Measurements from ENCODE around the gene KCNJ14.

Gene KCNJ14

GRCh38 chr19:48445256-48445605, 10.1 kb upstream of the KCNJ14 start:
- in situ Hi-C loops (cut with MboI; ENCODE audit: low sequenced_read_pairs), result no loop called here

GRCh38 chr19:48445606-48446481, 9.5 kb upstream of the KCNJ14 start, which contains the start of gene GRWD1:
Gene GRWD1, plus strand, starts transcription at chr19:48445983. Its CDS starts 23 bp downstream, at chr19:48446006.
- in situ Hi-C loops (cut with MboI; ENCODE audit: low sequenced_read_pairs), result no loop called here

DNA sequence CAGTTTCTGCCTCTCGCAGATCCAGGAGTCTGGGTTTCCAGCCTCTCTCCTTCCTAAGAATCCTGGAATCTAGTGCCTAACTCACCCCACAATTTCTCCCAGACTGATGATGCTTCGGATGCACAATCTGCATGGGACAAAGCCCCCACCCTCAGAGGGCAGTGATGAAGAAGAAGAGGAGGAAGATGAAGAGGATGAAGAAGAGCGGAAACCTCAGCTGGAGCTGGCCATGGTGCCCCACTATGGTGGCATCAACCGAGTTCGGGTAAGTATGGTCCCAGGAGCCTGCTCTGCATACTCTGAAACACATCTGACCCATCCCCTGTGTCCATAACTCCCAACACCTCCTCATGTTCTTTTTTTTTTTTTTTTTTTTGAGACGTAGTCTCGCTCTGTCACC, 8.8 kb upstream of the KCNJ14 start:
- in situ Hi-C loops (cut with MboI; ENCODE audit: low sequenced_read_pairs), result no loop called here

- in situ Hi-C loops (cut with MboI; ENCODE audit: low sequenced_read_pairs), result no loop called here
Observed at GRCh38 chr19:48448563-48448962, 6.8 kb upstream of the KCNJ14 start.

GRCh38 chr19:48450441-48450840, 4.9 kb upstream of the KCNJ14 start:
- in situ Hi-C loops (cut with MboI; ENCODE audit: low sequenced_read_pairs), result no loop called here

GRCh38 chr19:48450863-48451262, 4.5 kb upstream of the KCNJ14 start:
- in situ Hi-C loops (cut with MboI; ENCODE audit: low sequenced_read_pairs), result no loop called here

DNA sequence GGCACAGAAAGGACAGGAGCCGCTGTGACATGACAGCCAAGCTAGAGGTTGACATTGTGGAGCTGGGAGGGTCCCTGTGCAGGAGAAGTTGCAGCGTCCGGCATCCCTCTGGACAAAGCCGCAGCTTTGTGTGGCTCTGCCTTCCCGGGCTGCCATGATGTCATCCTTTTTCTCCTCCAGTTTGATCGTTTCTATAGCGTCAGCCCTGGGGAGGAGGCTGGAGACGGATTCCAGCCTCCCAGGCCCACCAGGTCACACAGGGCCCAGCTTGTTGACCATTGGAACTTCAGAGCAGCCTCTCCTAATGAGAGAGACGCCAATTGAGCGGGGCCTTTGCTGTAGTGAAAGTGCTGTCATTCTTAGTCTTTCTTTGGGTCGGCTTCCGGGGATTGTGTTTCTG, 3.8 kb upstream of the KCNJ14 start:
- in situ Hi-C loops (cut with MboI; ENCODE audit: low sequenced_read_pairs), result no loop called here

- in situ Hi-C loops (cut with MboI; ENCODE audit: low sequenced_read_pairs), result no loop called here
Observed at GRCh38 chr19:48452289-48453190, 2.8 kb upstream of the KCNJ14 start.

DNA sequence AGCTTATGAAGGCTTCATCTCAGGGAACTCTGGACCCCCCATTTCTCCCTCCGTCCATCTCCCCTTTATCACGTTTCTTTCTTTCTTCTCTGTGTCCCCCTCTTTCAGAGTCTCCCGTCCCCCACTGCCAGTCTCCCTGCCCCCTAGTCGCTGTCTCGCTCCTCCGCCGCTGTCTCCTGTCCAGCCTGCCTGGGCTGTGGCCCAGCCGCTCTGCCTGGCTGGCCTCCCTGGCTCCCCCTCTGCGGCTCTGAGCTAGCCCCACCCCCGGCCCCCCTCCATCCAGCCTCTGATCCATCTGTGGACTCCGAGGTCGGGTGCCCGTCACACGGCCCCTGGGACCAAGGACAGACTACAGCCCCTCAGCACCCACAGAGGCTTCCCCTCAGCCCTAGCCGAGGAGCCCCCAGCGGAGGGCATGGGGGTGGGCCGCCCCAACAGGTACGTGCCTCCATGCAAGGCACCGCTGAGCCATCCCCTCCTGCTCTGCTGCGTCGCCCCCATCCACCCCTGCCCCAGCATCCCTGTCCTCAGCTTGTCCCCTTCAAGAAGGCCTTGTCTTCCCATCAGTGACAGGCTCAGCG, 1.1 kb upstream of the KCNJ14 start:
- in situ Hi-C loops (cut with MboI; ENCODE audit: low sequenced_read_pairs), result no loop called here

DNA sequence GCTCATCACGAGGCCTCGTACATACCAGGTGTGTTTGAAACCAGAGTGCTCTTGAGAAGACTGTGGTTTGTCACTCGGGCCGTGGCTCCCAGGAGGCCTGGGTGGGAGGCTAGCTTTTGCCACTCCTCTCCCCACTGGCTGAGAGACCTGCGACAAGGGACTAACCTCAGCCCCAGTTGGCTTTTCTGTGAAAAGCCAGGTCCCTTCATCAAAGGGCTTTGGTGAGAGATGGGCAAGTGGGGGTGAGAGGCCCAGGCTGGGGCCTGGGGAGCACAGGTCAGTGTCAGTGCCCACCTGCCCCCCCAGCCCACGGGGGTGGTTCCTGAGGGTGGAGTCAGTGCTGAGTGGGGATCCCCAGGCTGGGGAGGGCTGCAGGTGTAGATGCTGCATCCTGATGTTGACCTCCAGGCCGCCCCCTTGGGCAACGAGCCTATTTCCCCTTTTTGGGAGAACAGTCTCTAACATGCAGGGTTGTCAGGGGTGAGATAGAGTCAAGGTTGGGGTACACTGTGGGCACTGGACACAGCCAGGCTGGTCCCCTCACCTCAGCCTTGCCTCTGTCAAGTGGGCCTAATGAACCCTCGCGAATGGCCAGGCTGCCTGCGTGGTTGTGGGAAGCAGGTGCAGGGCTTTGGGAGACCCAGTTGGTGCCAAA, 661 bp downstream of the KCNJ14 start:
- in situ Hi-C loops (cut with MboI; ENCODE audit: low sequenced_read_pairs), result no loop called here

DNA sequence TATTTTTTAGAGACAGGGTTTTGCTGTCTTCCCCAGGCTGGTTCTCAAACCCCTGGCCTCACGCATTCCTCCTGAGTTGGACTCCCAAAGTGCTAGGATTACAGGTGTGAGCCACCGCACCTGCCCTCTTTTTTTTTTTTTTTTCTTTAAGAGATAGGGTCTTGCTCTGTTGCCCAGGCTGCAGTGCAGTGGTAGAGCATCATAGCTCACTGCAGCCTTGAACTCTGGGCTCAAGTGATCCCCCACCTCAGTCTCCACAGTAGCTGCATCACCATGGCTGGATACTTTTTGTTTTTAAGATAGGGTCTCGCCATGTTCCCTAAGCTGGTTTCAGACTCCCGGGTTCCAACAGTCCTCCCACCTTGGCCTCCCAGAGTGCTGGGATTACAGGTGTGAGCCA, 1.5 kb downstream of the KCNJ14 start:
- in situ Hi-C loops (cut with MboI; ENCODE audit: low sequenced_read_pairs), result no loop called here

DNA sequence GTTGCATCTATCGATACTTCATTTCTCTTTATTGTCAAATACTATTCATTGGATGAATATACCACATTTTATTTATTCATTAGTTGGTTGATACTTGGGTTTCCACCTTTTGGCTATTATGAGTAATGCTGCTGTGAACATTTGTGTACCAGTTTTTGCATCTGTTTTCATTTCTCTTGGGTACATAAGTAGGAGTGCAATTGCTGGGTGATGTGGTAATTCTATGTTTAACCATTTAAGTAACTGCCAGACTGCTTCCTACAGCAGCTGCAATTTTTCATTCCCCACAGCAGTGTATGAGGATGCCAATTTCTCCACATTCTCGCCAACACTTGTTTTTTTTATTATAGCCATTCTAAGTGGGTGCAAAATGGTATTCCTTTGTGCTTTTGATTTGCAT, 2.6 kb downstream of the KCNJ14 start:
- in situ Hi-C loops (cut with MboI; ENCODE audit: low sequenced_read_pairs), result no loop called here

- in situ Hi-C loops (cut with MboI; ENCODE audit: low sequenced_read_pairs), result no loop called here
Observed at GRCh38 chr19:48461651-48461981, 6.2 kb downstream of the KCNJ14 start.

GRCh38 chr19:48461982-48462655, 6.7 kb downstream of the KCNJ14 start:
- in situ Hi-C loops (cut with MboI; ENCODE audit: low sequenced_read_pairs), result no loop called here

DNA sequence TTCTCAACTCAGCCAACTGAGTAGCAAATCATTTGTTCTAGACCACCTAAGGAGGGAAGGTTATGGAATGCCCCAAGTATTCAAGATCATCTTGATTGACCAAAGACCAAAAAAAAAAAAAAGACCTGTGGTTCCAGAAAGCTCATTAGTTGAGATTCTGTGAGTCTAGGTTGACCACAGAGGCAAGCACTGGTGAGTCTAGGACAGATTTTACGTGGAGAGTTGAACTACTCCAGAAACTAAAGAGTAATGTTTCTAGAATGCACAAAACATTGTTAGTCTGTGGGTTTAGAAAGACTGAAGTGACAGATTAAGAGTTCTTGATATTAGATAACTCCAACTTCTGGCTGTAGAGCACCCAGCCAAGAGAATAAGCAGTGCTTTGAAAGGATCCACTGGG, 9.8 kb downstream of the KCNJ14 start:
- in situ Hi-C loops (cut with MboI; ENCODE audit: low sequenced_read_pairs), result no loop called here

DNA sequence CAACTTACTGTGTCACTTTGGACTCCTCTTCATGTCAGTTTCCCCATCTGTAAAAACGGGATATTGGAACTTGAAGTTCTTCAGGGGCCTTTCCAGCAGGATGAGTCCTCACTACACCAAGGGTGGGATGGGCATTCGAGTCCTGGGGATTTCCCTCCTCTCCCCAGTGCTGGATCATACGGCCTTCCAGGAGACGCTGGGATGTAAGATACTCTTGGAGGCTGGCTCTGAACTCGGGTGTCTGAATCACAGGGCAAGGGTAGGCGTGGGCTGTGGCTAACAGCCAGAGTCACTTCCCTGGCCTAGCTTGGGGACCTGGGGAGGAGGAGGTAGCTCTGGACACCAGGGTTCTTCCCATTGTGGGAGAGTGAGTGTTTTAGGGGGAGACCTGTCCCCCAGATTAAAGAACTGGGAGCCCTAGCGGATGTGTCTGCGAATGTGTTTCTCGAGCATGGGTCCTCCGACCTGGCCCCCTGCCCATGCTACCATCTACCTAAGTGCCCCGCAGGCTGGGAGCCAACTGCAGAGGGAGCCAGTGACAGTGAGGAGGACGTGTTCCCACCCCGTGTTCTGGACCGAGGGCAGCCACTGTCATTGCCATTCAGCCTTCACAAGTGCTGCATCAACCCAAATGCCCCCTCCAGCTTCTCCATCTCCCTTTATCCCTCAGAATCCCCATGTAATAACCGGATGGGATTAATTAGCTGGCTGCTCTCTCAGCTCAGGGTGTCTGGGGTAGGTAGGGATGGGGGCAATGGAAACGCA, 11.4 kb downstream of the KCNJ14 start:
- in situ Hi-C loops (cut with MboI; ENCODE audit: low sequenced_read_pairs), result no loop called here

DNA sequence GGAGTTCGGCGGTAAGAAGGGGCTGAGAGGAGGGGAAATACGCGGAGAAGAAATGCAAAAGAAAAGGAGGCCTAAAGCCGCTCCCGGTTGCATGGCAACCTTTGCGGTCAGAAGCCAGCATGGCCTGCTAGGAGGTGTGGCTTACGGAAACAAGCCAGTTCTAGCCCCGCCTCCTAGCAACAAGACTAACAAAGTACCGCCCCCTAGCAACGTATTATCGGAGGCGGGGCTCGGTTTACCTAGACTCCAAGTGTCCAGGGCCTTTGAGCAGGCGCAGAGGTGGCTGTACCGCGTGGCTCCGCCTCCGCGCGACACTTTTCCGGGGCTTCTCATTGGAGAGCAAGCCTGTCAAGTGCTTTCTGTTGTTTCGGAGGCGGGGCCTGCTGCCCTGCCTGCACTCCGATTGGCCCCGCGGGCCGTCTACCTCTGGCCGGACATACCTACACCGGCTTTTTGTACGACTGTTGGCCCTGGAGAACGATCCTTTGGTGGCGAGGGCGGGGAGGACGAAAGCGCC, 13.5 kb downstream of the KCNJ14 start:
- in situ Hi-C loops (cut with MboI; ENCODE audit: low sequenced_read_pairs), result no loop called here

GRCh38 chr19:48469289-48469881, 14.0 kb downstream of the KCNJ14 start, which contains the start of gene CYTH2:
Gene CYTH2, plus strand, starts transcription at chr19:48469369. Its CDS starts 139 bp downstream, at chr19:48469508.
- in situ Hi-C loops (cut with MboI; ENCODE audit: low sequenced_read_pairs), result no loop called here
